Smooth muscle cell (in vitro differentiated cells): ENCODE results near the gene FSD2. TPM values are rescaled to one million over a fixed set of nuclear protein-coding genes. Genes with fewer than 3 reads are reported as not detected.

Experiments used
- DNase-seq: peaks from one replicate; lab custom pipeline; 2025; ENCODE audit not compliant: unreplicated experiment; lab: John Stamatoyannopoulos, UW
- H2AFZ ChIP-seq: fragments of 200-600 bp; sonication (generic); 2 replicates; pipeline ENCODE4 v1.6.0; 2016; ENCODE audit warnings: antibody characterized with exemption, low read depth, mild to moderate bottlenecking
- H3F3A ChIP-seq: fragments of 200-600 bp; sonication (generic); 2 replicates; pipeline ENCODE4 v1.6.0; 2017; ENCODE audit warnings: antibody characterized with exemption, low read depth
- H3K27ac ChIP-seq: fragments of 200-600 bp; sonication (generic); 2 replicates; pipeline ENCODE4 v1.5.1; 2016; ENCODE audit warnings: low read depth, mild to moderate bottlenecking
- H3K27me3 ChIP-seq: fragments of 200-600 bp; sonication (generic); 2 replicates; pipeline ENCODE4 v1.6.1; 2016; ENCODE audit warnings: low read depth, mild to moderate bottlenecking
- H3K36me3 ChIP-seq: fragments of 200-600 bp; sonication (generic); 2 replicates; pipeline ENCODE4 v1.5.1; 2016; ENCODE audit warnings: low read depth
- H3K4me1 ChIP-seq: fragments of 200-600 bp; sonication (generic); 2 replicates; pipeline ENCODE4 v1.5.1; 2016; ENCODE audit warnings: low read depth
- H3K4me2 ChIP-seq: fragments of 200-600 bp; sonication (generic); 2 replicates; pipeline ENCODE4 v1.6.0; 2016; ENCODE audit warnings: mild to moderate bottlenecking
- H3K4me3 ChIP-seq: fragments of 200-600 bp; sonication (generic); 2 replicates; pipeline ENCODE4 v1.5.1; 2016; ENCODE audit warnings: mild to moderate bottlenecking
- H3K79me2 ChIP-seq: fragments of 200-600 bp; sonication (generic); 2 replicates; pipeline ENCODE4 v1.6.0; 2016; ENCODE audit warnings: low read depth, mild to moderate bottlenecking
- H3K9ac ChIP-seq: fragments of 200-600 bp; sonication (generic); 2 replicates; pipeline ENCODE4 v1.6.0; 2016; ENCODE audit warnings: low read depth
- H3K9me3 ChIP-seq: fragments of 200-600 bp; sonication (generic); replicated peaks from 2 replicates; pipeline ENCODE4 v1.5.1; 2016; ENCODE audit warnings: low read depth
- H4K20me1 ChIP-seq: fragments of 200-600 bp; sonication (generic); 2 replicates; pipeline ENCODE4 v1.6.0; 2016; ENCODE audit warnings: low read depth
- CTCF ChIP-seq: fragments of 200-600 bp; sonication (generic); IDR thresholded peaks from 2 replicates; pipeline ENCODE4 v1.5.1; 2017; ENCODE audit warnings: borderline replicate concordance, mild to moderate bottlenecking, antibody characterized with exemption; ENCODE audit not compliant: insufficient read depth, poor library complexity, severe bottlenecking
- WGBS: methylation state at CpG from one replicate; pipeline ENCODE4 v1.1.7; 2016; ENCODE audit warnings: low lambda C conversion rate; 5-methylcytosine and 5-hydroxymethylcytosine counted together
- polyA plus RNA-seq: library from polyadenylated mRNA; unstranded; fragments of >200 nt; fragmentation: Nextera tagmentation; extraction: Ambion mirVana; gene quantifications from 2 replicates; pipeline ENCODE4 v1.2.1, GENCODE V29; 2016
- total RNA-seq: library from RNA; depleted of rRNA; stranded (reverse); fragments of >200 nt; gene quantifications from 2 replicates; pipeline ENCODE4 v1.2.3, GENCODE V29; 2014

FSD2 gene
- total and polyA plus RNA-seq, 2 experiments from 2014 or later = not detected

GRCh38 chr15:82712036-82712435 lies 93.8 kb downstream of the FSD2 start:
- Histone ChIP-seq H3K36me3 (no peaks in the 10 kb centered on the region), H4K20me1 (no peaks in the 10 kb centered on the region), H3K9me3 (no peaks in the 10 kb centered on the region), H3K27ac (no peak overlapping the region), H3K79me2 (no peaks in the 10 kb centered on the region), H3K4me1 (no peaks in the 10 kb centered on the region), H3F3A (peaks cover 4% of the 10 kb centered on the region), H3K4me2 (no peak overlapping the region), H3K27me3 (no peaks in the 10 kb centered on the region), H3K9ac (no peak overlapping the region), H3K4me3 (no peak overlapping the region), H2AFZ (no peak overlapping the region)
- TF ChIP-seq CTCF = no peak
- 78% methylated on average over 3 of the region's 3 CpGs for WGBS
- DNase-seq = no peak

DNA sequence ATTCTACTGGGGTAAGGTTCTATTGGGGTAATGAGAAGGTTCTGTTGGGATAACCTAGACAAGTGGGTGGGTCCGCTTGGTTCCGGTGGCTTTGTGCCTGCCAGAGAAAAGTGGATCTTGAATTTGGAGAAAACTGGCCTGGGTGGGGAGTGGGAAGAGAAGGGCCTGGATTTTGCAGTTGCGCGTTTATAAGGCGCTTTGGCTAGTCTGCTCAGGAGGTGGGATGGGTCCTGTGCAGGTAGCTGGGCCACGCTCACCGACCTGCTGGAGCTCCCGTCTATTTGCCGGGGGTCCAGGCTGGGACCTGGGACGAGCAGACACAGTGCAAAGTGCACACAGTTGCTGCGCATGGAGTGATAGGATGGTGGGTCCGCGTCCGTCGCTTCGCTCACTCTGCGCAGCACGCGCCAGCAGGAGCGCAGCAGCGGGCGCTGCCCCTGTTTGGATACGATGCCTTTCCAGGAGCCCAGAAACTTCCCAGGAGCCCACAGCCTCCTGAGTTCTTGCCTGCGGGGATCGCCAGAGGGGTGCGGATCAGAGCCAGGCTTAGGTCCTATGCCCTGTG lies 94.9 kb downstream of the FSD2 start:
- Histone ChIP-seq H3K9me3 (no peaks in the 10 kb centered on the region), H3K4me3 (no peak overlapping the region), H3K27me3 (no peaks in the 10 kb centered on the region), H3F3A (peaks cover 4% of the 10 kb centered on the region), H3K4me1 (no peaks in the 10 kb centered on the region), H3K27ac (no peak overlapping the region), H4K20me1 (no peaks in the 10 kb centered on the region), H3K36me3 (no peaks in the 10 kb centered on the region), H2AFZ (no peak overlapping the region), H3K4me2 (no peak overlapping the region), H3K9ac (no peak overlapping the region), H3K79me2 (no peaks in the 10 kb centered on the region)
- 97% methylated on average over 26 of the region's 26 CpGs for WGBS
- TF ChIP-seq CTCF = no peak
- DNase-seq = no peak

DNA sequence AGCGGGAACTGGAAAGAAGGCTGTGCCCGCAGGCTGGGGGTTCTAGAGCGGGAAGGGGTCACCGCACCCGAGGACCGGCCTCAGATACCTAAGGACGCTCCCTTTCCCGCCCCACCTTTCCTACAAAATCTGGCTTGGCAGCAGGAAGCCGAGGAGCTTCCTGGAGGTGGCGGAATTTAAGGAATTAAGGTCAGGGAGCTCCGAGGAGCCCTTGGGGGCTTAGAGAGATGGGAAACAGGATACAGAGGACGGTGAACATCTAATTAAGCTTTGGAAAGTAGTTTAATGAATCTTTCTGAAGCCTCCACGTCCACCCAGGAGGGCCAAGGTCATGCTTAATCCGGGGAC lies 95.7 kb downstream of the FSD2 start:
- TF ChIP-seq CTCF = no peak
- Histone ChIP-seq H3K36me3 (no peaks in the 10 kb centered on the region), H3K79me2 (no peaks in the 10 kb centered on the region), H2AFZ (peak overlapping the region; percentile 75), H3K9ac (no peak overlapping the region), H3K4me2 (peak overlapping the region; percentile 89), H3K4me3 (peak overlapping the region; percentile 70), H3K4me1 (no peaks in the 10 kb centered on the region), H3F3A (peaks cover 4% of the 10 kb centered on the region), H3K27me3 (no peaks in the 10 kb centered on the region), H3K27ac (no peak overlapping the region), H3K9me3 (no peaks in the 10 kb centered on the region), H4K20me1 (no peaks in the 10 kb centered on the region)
- DNase-seq = no peak
- 13% methylated on average over 14 of the region's 14 CpGs for WGBS

DNA sequence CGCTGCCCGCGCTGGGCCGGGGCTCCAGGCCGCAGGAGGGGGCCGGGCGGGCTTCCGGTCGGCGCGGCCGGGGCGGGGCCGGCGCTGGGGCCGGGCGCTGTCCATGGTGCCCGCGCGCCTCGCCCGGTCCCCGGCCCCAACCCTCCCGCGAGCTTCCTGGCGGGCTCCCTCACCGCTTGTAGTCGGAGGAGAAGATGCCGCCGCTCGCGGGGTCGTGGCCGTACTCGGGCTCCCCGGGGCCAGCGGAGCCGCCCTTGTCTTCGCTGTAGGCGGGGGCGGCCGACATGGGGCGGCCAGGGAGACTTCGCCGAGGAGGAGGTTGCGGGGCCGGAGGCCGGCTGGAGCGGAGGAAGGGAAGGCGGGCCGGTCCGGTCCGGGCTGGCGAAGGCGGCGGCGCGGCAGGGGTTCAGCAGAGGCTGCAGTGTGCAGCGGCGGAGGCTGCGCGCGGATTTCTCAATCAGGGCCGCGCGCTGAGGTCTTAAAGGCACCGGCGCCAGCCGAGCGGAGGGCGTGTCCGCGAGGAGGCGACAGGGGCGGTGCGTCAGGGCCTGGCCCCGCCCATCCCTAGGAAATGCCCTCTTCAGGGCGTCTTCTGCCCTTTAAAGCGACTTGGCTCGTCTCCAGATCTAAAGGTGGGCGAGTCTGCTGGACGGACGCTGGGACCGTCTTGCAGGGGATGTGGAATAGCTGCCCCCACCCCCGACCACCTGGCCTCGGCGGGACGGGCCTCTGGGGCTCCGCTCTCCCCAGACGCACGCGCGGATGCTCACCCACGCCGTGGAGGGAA lies 96.3 kb downstream of the FSD2 start, which contains the start of gene AP3B2:
Gene AP3B2, minus strand, starts transcription at position 455 of the 787 bp plus-strand sequence. Its CDS starts 169 bp downstream, at position 286.
- H3K79me2 ChIP-seq = no peaks in the 10 kb centered on the region
- no peaks in the 10 kb centered on the region for H3K27me3 ChIP-seq
- H3K9ac ChIP-seq = no peak within 1 kb of the TSS

More for the DNA sequence above, 96.3 kb downstream of the FSD2 start, which contains the start of gene AP3B2:
- no peaks in the 10 kb centered on the region for H3K4me1 ChIP-seq
- no peak within 1 kb of the TSS for H3K27ac ChIP-seq
- H3K36me3 ChIP-seq = no peaks in the 10 kb centered on the region
- peak within 1 kb of the TSS; percentile 89 for H3K4me2 ChIP-seq
- peak within 1 kb of the TSS; percentile 85 for H2AFZ ChIP-seq
- peak; percentile 32 for DNase-seq
- WGBS = under 1% methylated on average over 40 of the region's 95 CpGs
- H4K20me1 ChIP-seq = no peaks in the 10 kb centered on the region
- H3K4me3 ChIP-seq = peak within 1 kb of the TSS; percentile 70
- peaks cover 4% of the 10 kb centered on the region for H3F3A ChIP-seq
- H3K9me3 ChIP-seq = no peaks in the 10 kb centered on the region
- no peak for TF ChIP-seq CTCF
